Neural crest cell (in vitro differentiated cells): Measurements from ENCODE around the gene TMEM171. TPM values are rescaled to one million over a fixed set of nuclear protein-coding genes. Genes with fewer than 3 reads are reported as not detected.

Experiments used
- DNase-seq: peaks from one replicate; pipeline ENCODE4 v3.0.0; 2021; ENCODE audit warnings: low read depth, mixed read lengths, low spot score
- H3K27ac Mint-ChIP-seq: one replicate; pipeline ENCODE4 v1.8.0; 2021; ENCODE audit warnings: mild to moderate bottlenecking, mixed read lengths; ENCODE audit not compliant: unreplicated experiment
- H3K27me3 Mint-ChIP-seq: 2 replicates; pipeline ENCODE4 v1.8.0; 2021; ENCODE audit warnings: low read depth, mild to moderate bottlenecking, mixed read lengths
- H3K36me3 Mint-ChIP-seq: 2 replicates; pipeline ENCODE4 v1.8.0; 2021; ENCODE audit warnings: low read depth, mild to moderate bottlenecking, mixed read lengths
- H3K4me1 Mint-ChIP-seq: 2 replicates; pipeline ENCODE4 v1.8.0; 2021; ENCODE audit warnings: mixed read lengths
- H3K4me3 Mint-ChIP-seq: one replicate; pipeline ENCODE4 v1.8.0; 2021; ENCODE audit warnings: mild to moderate bottlenecking, mixed read lengths
- H3K9me3 Mint-ChIP-seq: 2 replicates; pipeline ENCODE4 v1.8.0; 2021; ENCODE audit warnings: mixed read lengths
- CTCF ChIP-seq: fragments of 200-600 bp; sonication (generic); conservative IDR thresholded peaks from 2 replicates; pipeline ENCODE4 v1.5.0; 2021; ENCODE audit warnings: antibody characterized with exemption, mild to moderate bottlenecking
- total RNA-seq: library from RNA; stranded (reverse); gene quantifications from 2 replicates; pipeline ENCODE4 v1.2.1, GENCODE V29; 2021

Gene TMEM171
- total RNA-seq, 1 donor from 2014 or later: not detected

GRCh38 chr5:73171495-73171894 lies 51.1 kb downstream of the TMEM171 start:
- Mint-ChIP-seq H3K27ac (no peak overlapping the region), H3K9me3 (peaks cover 3% of the 10 kb centered on the region), H3K36me3 (no peaks in the 10 kb centered on the region), H3K4me1 (no peaks in the 10 kb centered on the region), H3K27me3 (peaks cover 16% of the 10 kb centered on the region), H3K4me3 (no peak overlapping the region)
- TF ChIP-seq CTCF: no peak
- DNase-seq: no peak

- peaks cover 13% of the 10 kb centered on the region for H3K27me3 Mint-ChIP-seq
- peaks cover 3% of the 10 kb centered on the region for H3K9me3 Mint-ChIP-seq
- no peak within 1 kb of the TSS for H3K4me3 Mint-ChIP-seq
- H3K4me1 Mint-ChIP-seq: no peaks in the 10 kb centered on the region
- H3K36me3 Mint-ChIP-seq: no peaks in the 10 kb centered on the region
- TF ChIP-seq CTCF: no peak
- no peak within 1 kb of the TSS for H3K27ac Mint-ChIP-seq
- no peak for DNase-seq
Observed at GRCh38 chr5:73172951-73173350, 52.6 kb downstream of the TMEM171 start, which contains the start of gene TMEM174. TMEM174 (plus strand) TSS chr5:73173193; CDS start chr5:73173244, 51 bp downstream.

GRCh38 chr5:73174100-73174815 lies 53.9 kb downstream of the TMEM171 start:
- peaks cover 15% of the 10 kb centered on the region for H3K27me3 Mint-ChIP-seq
- H3K27ac Mint-ChIP-seq: no peak overlapping the region
- no peak overlapping the region for H3K4me3 Mint-ChIP-seq
- H3K4me1 Mint-ChIP-seq: no peaks in the 10 kb centered on the region
- no peak for DNase-seq
- no peak for TF ChIP-seq CTCF
- peaks cover 3% of the 10 kb centered on the region for H3K9me3 Mint-ChIP-seq
- H3K36me3 Mint-ChIP-seq: no peaks in the 10 kb centered on the region

GRCh38 chr5:73176250-73176649 lies 55.9 kb downstream of the TMEM171 start:
- no peak for TF ChIP-seq CTCF
- Mint-ChIP-seq H3K4me1 (no peaks in the 10 kb centered on the region), H3K27me3 (peaks cover 18% of the 10 kb centered on the region), H3K27ac (no peak overlapping the region), H3K36me3 (no peaks in the 10 kb centered on the region), H3K4me3 (no peak overlapping the region), H3K9me3 (no peaks in the 10 kb centered on the region)
- no peak for DNase-seq

- H3K27ac Mint-ChIP-seq: no peak overlapping the region
- H3K9me3 Mint-ChIP-seq: no peaks in the 10 kb centered on the region
- H3K4me1 Mint-ChIP-seq: no peaks in the 10 kb centered on the region
- no peak for TF ChIP-seq CTCF
- peaks cover 22% of the 10 kb centered on the region for H3K27me3 Mint-ChIP-seq
- DNase-seq: no peak
- H3K36me3 Mint-ChIP-seq: no peaks in the 10 kb centered on the region
- no peak overlapping the region for H3K4me3 Mint-ChIP-seq
Observed at GRCh38 chr5:73178265-73178664, 57.9 kb downstream of the TMEM171 start.
